NB4 (cell line): ENCODE measurements around the gene ACBD5.

Experiments used
- DNase-seq: peaks from one replicate; pipeline ENCODE4 v3.0.0; 2010; ENCODE audit warnings: low read depth
- H3K4me3 ChIP-seq: one replicate; pipeline ENCODE4 v1.5.1; 2011; ENCODE audit warnings: mild to moderate bottlenecking, low read depth, low read length, moderate library complexity
- CTCF ChIP-seq: IDR thresholded peaks from one replicate; pipeline ENCODE4 v1.5.1; 2012; ENCODE audit warnings: low read depth, low read length
- MAX ChIP-seq: IDR thresholded peaks from 2 replicates; pipeline ENCODE4 v1.6.1; 2011; ENCODE audit warnings: low read depth, low read length
- MYC ChIP-seq: IDR thresholded peaks from 2 replicates; pipeline ENCODE4 v1.6.1; 2011; ENCODE audit warnings: low read depth, low read length
- POLR2A ChIP-seq: IDR thresholded peaks from 2 replicates; pipeline ENCODE4 v1.6.1; 2011; ENCODE audit warnings: mild to moderate bottlenecking; ENCODE audit not compliant: insufficient read length; ENCODE audit errors: extremely low read depth

ACBD5 gene

GRCh38 chr10:27197980-27198620 lies 42.5 kb downstream of the ACBD5 start:
- no peak for TF ChIP-seq MYC
- no peak for TF ChIP-seq POLR2A
- no peak for TF ChIP-seq MAX
- TF ChIP-seq CTCF: no peak
- no peak for DNase-seq
- no peak overlapping the region for H3K4me3 ChIP-seq

- DNase-seq: no peak
Observed at GRCh38 chr10:27192284-27192683, 48.3 kb downstream of the ACBD5 start.

DNA sequence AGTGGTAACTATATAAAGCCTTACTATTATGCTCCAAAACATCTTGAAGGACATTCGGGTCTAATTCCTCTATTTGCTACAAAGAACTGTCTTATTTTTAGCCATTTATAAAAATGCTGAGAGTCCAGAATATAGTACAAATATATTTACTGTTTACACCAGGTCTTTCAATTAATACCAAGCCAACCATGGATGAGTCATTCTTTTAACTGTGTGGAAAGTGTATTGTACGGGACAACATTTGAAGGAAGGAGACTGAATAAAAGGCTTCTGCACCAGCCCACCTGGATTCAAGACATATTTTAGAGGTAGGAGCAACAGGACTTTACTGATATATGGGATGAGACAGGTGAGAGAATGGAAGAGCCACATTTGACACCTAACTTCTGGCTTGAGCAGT lies 50.1 kb downstream of the ACBD5 start:
- DNase-seq: no peak
- TF ChIP-seq CTCF (no peak), MYC (no peak), POLR2A (no peak), MAX (no peak)
- H3K4me3 ChIP-seq: no peak overlapping the region

More at GRCh38 chr10:27192284-27192683, 48.3 kb downstream of the ACBD5 start:
- no peak overlapping the region for H3K4me3 ChIP-seq
- TF ChIP-seq MAX: no peak

GRCh38 chr10:27188897-27189296 lies 51.7 kb downstream of the ACBD5 start:
- TF ChIP-seq CTCF (no peak), MAX (no peak), POLR2A (no peak), MYC (no peak)
- no peak for DNase-seq
- no peak overlapping the region for H3K4me3 ChIP-seq

DNA sequence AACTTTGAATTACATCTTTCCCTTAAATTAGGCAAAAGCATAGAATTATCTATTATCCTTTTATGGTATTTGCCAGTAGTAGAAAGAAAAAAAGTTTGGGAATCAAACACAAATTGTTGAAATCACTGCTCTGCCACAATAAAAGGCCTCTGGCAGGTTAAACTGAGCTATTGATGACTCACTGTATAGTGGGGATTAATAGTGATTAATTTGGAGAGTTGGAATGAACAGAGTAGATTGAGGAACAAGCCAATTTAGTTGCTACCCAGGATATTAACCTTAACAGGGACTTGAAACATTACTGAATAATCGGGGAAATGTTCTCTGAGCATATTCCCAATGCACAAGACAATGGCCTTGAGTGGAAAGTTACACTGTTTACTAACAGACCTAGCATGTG lies 52.3 kb downstream of the ACBD5 start:
- DNase-seq: no peak
- no peak for TF ChIP-seq CTCF
- no peak for TF ChIP-seq MAX
- no peak for TF ChIP-seq POLR2A
- no peak for TF ChIP-seq MYC
- H3K4me3 ChIP-seq: no peak overlapping the region

- no peak for TF ChIP-seq CTCF
- no peak for TF ChIP-seq POLR2A
- TF ChIP-seq MYC: no peak
- no peak for TF ChIP-seq MAX
- DNase-seq: no peak
- no peak overlapping the region for H3K4me3 ChIP-seq
Observed at GRCh38 chr10:27169849-27170248, 70.7 kb downstream of the ACBD5 start.
